ENCODE results near the gene CHAC1.

CHAC1 gene

GRCh38 chr15:40922608-40923005 is 30.7 kb upstream of the CHAC1 start:
- DNase-seq (ENCODE audit: low read depth), result no peak
- no peak for TF ChIP-seq CTCF (conservative IDR thresholded peaks at IDR 0.05; ENCODE audit: low read depth, low read length)
- H3K4me3 ChIP-seq (ENCODE audit: low read depth, low read length), result no peak overlapping the region

GRCh38 chr15:40923551-40923950 is 29.7 kb upstream of the CHAC1 start:
- TF ChIP-seq CTCF (conservative IDR thresholded peaks at IDR 0.05; ENCODE audit: low read depth, low read length), result no peak
- no peak overlapping the region for H3K4me3 ChIP-seq (ENCODE audit: low read depth, low read length)
- no peak for DNase-seq (ENCODE audit: low read depth)

DNA sequence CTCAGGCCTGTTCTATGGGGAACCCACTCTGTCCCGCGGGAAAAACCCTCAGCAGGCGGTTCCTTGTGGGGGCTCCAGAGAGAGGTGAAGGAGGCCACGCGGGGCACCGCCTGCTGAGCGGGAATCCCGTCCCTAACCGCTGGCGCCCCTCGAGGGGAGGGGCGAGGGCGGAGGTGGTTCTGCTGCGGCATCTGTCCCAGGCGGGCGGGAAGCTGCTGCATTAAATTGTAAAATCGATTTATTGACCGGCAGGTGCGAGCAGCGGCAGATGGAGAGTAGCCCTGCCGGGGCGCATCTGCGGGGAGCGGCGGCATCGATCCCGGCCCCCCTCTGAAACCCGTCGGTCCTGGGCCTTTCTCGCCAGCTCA is 27.8 kb upstream of the CHAC1 start:
- DNase-seq (ENCODE audit: low read depth), result no peak
- H3K4me3 ChIP-seq (ENCODE audit: low read depth, low read length), result no peak overlapping the region
- TF ChIP-seq CTCF (conservative IDR thresholded peaks at IDR 0.05; ENCODE audit: low read depth, low read length), result no peak

DNA sequence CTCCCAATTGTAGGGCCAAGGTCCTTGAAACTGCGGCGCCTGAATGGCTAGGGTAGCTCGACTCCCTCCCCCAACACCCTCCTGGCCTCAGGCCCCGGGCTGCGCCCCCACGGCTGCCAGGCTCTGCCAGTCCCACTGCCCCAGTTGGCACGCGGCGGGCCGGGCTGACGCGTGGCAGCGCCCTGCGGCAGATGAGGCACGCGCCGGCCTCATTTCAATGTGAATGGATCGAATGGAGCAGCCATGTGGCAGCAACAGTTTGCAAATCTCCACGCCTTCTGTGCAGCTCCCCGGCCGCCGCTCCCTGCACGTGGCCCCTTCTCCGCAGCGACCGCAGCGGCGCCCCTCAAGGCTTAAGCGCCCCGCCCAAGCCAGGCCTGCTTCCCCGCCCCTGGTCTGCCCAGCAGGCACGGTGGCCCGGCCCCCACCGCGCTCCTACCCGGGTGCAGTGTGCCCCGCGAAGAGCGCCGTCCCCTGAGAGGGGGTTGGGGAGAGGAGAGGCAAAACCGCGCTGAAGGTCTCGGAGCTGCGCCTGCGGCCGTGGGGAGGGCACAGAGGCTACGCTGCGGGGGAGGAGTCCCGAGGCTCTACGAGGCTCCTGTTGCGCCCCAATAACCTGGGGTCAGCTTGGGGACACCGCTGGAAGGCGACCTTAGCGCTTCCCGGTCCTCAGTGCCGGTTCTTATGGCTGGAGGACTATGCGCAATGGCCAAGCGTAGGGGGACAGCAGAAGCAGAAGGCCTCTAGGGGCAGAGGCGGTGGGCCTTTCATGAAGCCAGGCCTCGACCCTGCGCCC is 27.2 kb upstream of the CHAC1 start:
- DNase-seq (ENCODE audit: low read depth), result no peak
- TF ChIP-seq CTCF (conservative IDR thresholded peaks at IDR 0.05; ENCODE audit: low read depth, low read length), result no peak
- H3K4me3 ChIP-seq (ENCODE audit: low read depth, low read length), result peak overlapping the region; percentile 20

- no peak overlapping the region for H3K4me3 ChIP-seq (ENCODE audit: low read depth, low read length)
- no peak for DNase-seq (ENCODE audit: low read depth)
- no peak for TF ChIP-seq CTCF (conservative IDR thresholded peaks at IDR 0.05; ENCODE audit: low read depth, low read length)
Measured at GRCh38 chr15:40926659-40927494, 26.4 kb upstream of the CHAC1 start.

DNA sequence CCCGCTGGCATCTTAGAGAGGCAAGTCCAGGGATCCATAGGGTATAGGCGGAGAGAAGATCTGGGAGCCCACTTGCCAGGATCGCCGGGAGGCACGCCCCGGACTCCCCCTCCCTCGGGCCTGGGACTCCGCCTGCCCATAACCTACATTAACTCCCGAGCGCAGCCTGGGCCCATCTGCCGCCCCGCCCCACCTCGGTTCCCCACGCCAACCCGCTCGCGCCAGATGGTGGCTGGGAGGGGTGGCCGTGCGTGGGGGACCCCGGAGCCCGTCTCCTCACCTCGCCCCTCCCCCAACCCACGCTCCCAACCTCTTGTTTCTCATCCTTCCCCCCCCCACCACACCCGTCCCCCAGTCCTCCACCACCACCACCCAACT is 25.8 kb upstream of the CHAC1 start:
- no peak overlapping the region for H3K4me3 ChIP-seq (ENCODE audit: low read depth, low read length)
- DNase-seq (ENCODE audit: low read depth), result no peak
- no peak for TF ChIP-seq CTCF (conservative IDR thresholded peaks at IDR 0.05; ENCODE audit: low read depth, low read length)
